Neural crest cell (in vitro differentiated cells): ENCODE results near the gene TPI1. TPM values are rescaled to one million over a fixed set of nuclear protein-coding genes. Genes with fewer than 3 reads are reported as not detected.
"Not testable (repeated sequence)": the region's sequence is repeated elsewhere in the genome, so short reads cannot be mapped to it uniquely, and the experiment has no call there.

Experiments used
- DNase-seq: peaks from one replicate; pipeline ENCODE4 v3.0.0; 2021; ENCODE audit warnings: low read depth, mixed read lengths, low spot score
- H3K27ac Mint-ChIP-seq: one replicate; pipeline ENCODE4 v1.8.0; 2021; ENCODE audit warnings: mild to moderate bottlenecking, mixed read lengths; ENCODE audit not compliant: unreplicated experiment
- H3K27me3 Mint-ChIP-seq: 2 replicates; pipeline ENCODE4 v1.8.0; 2021; ENCODE audit warnings: low read depth, mild to moderate bottlenecking, mixed read lengths
- H3K36me3 Mint-ChIP-seq: 2 replicates; pipeline ENCODE4 v1.8.0; 2021; ENCODE audit warnings: low read depth, mild to moderate bottlenecking, mixed read lengths
- H3K4me1 Mint-ChIP-seq: 2 replicates; pipeline ENCODE4 v1.8.0; 2021; ENCODE audit warnings: mixed read lengths
- H3K4me3 Mint-ChIP-seq: one replicate; pipeline ENCODE4 v1.8.0; 2021; ENCODE audit warnings: mild to moderate bottlenecking, mixed read lengths
- H3K9me3 Mint-ChIP-seq: 2 replicates; pipeline ENCODE4 v1.8.0; 2021; ENCODE audit warnings: mixed read lengths
- total RNA-seq: library from RNA; stranded (reverse); gene quantifications from 2 replicates; pipeline ENCODE4 v1.2.1, GENCODE V29; 2021
- TF ChIP-seq, protein P1 (sequence below): fragments of 200-600 bp; sonication (generic); conservative IDR thresholded peaks from 2 replicates; pipeline ENCODE4 v1.5.0; 2021; ENCODE audit warnings: antibody characterized with exemption, mild to moderate bottlenecking

Gene TPI1
- total RNA-seq, 1 donor from 2014 or later, result 685 TPM

DNA sequence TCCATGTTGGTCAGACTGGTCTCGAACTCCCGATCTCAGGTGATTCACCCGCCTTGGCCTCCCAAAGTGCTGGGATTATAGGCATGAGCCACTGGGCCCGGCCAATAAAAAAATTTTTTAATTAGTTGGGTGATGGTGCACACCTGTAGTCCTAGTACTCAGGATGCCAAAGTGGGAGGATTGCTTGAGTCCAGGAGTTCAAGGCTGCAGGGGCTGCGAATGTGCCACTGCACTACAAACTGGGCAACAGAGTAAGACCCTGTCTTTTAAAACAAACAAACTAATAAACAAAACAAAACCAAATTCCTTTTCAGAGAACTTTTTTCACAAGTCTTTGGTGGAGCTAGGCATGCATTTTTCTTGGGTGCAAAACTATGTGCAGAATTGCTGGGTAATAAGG, 15.9 kb downstream of the TPI1 start:
- TF ChIP-seq, protein P1, sequence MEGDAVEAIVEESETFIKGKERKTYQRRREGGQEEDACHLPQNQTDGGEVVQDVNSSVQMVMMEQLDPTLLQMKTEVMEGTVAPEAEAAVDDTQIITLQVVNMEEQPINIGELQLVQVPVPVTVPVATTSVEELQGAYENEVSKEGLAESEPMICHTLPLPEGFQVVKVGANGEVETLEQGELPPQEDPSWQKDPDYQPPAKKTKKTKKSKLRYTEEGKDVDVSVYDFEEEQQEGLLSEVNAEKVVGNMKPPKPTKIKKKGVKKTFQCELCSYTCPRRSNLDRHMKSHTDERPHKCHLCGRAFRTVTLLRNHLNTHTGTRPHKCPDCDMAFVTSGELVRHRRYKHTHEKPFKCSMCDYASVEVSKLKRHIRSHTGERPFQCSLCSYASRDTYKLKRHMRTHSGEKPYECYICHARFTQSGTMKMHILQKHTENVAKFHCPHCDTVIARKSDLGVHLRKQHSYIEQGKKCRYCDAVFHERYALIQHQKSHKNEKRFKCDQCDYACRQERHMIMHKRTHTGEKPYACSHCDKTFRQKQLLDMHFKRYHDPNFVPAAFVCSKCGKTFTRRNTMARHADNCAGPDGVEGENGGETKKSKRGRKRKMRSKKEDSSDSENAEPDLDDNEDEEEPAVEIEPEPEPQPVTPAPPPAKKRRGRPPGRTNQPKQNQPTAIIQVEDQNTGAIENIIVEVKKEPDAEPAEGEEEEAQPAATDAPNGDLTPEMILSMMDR, result no peak
- no peaks in the 10 kb centered on the region for H3K27me3 Mint-ChIP-seq
- H3K36me3 Mint-ChIP-seq, result peaks cover under 1% of the 10 kb centered on the region
- no peaks in the 10 kb centered on the region for H3K9me3 Mint-ChIP-seq
- H3K4me3 Mint-ChIP-seq, result no peak overlapping the region
- peaks cover 9% of the 10 kb centered on the region for H3K4me1 Mint-ChIP-seq
- no peak overlapping the region for H3K27ac Mint-ChIP-seq
- no peak for DNase-seq

DNA sequence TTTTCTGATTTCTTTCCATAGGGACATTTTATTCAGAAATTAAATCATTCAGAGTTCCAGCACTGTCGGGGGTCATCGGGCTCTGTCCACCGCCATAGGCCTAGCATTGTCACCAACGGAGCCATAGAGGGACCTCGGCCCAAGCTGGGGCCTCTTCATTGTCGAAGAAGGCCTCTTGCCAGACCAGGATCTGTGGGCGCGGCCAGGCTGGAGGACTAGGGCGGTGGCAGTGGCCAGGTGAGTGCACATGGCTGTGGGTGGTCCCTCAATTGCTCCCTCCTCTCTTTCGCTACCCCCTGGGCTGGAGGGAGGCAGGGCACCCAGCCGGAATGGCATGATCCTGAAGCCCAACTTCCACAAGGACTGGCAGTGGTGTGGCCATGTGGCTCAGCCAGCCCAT, 16.4 kb downstream of the TPI1 start:
- H3K4me3 Mint-ChIP-seq, result no peak overlapping the region
- H3K27ac Mint-ChIP-seq, result no peak overlapping the region
- TF ChIP-seq, protein P1, result no peak
- H3K27me3 Mint-ChIP-seq, result no peaks in the 10 kb centered on the region
- no peaks in the 10 kb centered on the region for H3K9me3 Mint-ChIP-seq
- H3K36me3 Mint-ChIP-seq, result peaks cover 3% of the 10 kb centered on the region
- peaks cover 12% of the 10 kb centered on the region for H3K4me1 Mint-ChIP-seq
- no peak for DNase-seq

- Mint-ChIP-seq H3K9me3 (no peaks in the 10 kb centered on the region), H3K36me3 (peaks cover 3% of the 10 kb centered on the region), H3K4me1 (peaks cover 12% of the 10 kb centered on the region), H3K27me3 (no peaks in the 10 kb centered on the region), H3K4me3 (no peak overlapping the region), H3K27ac (no peak overlapping the region)
- no peak for DNase-seq
- TF ChIP-seq, protein P1, result no peak
Measured at GRCh38 chr12:6884539-6884938, 17.2 kb downstream of the TPI1 start.

GRCh38 chr12:6886206-6886999, 19.1 kb downstream of the TPI1 start:
- H3K27me3 Mint-ChIP-seq, H3K4me3 Mint-ChIP-seq, H3K36me3 Mint-ChIP-seq: not testable (repeated sequence)

GRCh38 chr12:6887460-6887859, 20.1 kb downstream of the TPI1 start:
- no peak overlapping the region for H3K27ac Mint-ChIP-seq
- TF ChIP-seq, protein P1, result no peak
- no peak for DNase-seq
- H3K27me3 Mint-ChIP-seq, result no peaks in the 10 kb centered on the region
- H3K4me1 Mint-ChIP-seq, result peaks cover 29% of the 10 kb centered on the region
- no peak overlapping the region for H3K4me3 Mint-ChIP-seq
- no peaks in the 10 kb centered on the region for H3K9me3 Mint-ChIP-seq
- H3K36me3 Mint-ChIP-seq, result peaks cover 5% of the 10 kb centered on the region

More at GRCh38 chr12:6886206-6886999, 19.1 kb downstream of the TPI1 start:
- H3K27ac Mint-ChIP-seq, H3K9me3 Mint-ChIP-seq, DNase-seq: not testable (repeated sequence)
- peaks cover 23% of the 10 kb centered on the region for H3K4me1 Mint-ChIP-seq

DNA sequence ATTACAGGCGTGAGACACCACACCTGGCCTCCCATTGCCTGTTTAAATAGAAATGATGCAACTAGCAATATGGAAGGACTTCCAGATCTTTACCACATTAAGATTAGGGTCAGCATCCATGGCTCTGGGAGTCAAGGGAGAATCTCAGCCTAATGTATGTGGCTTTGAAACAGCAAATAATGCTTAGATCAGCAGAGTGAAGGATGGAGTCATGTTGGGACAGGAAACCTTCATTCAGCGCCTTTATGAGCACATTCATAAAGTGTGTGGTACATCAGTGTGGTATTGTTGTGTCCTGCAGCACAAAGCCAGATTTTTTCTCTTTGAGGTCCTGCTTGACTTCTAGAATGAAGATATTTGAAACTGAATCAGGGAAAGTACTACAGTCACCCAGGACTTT, 21.0 kb downstream of the TPI1 start:
- H3K4me3 Mint-ChIP-seq, result peak overlapping the region; percentile 16
- no peak overlapping the region for H3K27ac Mint-ChIP-seq
- no peaks in the 10 kb centered on the region for H3K9me3 Mint-ChIP-seq
- TF ChIP-seq, protein P1, result no peak
- no peak for DNase-seq
- H3K4me1 Mint-ChIP-seq, result peaks cover 32% of the 10 kb centered on the region
- H3K27me3 Mint-ChIP-seq, result no peaks in the 10 kb centered on the region
- H3K36me3 Mint-ChIP-seq, result peaks cover 5% of the 10 kb centered on the region

DNA sequence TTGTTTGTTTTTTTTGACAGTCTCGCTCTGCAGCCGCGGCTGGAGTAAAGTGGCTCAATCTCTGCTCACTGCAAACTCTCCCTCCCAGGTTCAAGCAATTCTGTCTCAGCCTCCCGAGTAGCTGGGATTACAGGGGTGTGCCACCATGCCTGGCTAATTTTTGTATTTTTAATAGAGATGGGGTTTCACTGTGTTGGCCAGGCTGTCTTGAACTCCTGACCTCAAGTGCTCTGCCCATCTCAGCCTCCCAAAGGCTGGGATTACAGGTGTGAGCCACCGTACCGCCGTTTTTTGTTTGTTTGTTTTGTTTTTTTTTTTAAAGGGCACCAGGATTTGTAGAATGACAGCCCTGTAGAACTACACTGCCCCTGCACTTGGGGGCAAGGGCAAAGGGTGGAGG, 21.5 kb downstream of the TPI1 start:
- not testable (repeated sequence) for H3K27me3 Mint-ChIP-seq, H3K36me3 Mint-ChIP-seq, DNase-seq, H3K9me3 Mint-ChIP-seq, H3K27ac Mint-ChIP-seq, H3K4me3 Mint-ChIP-seq
- peaks cover 32% of the 10 kb centered on the region for H3K4me1 Mint-ChIP-seq

GRCh38 chr12:6889775-6890573, 22.6 kb downstream of the TPI1 start:
- H3K9me3 Mint-ChIP-seq, H3K36me3 Mint-ChIP-seq, DNase-seq, H3K27me3 Mint-ChIP-seq: not testable (repeated sequence)
- peak overlapping the region; percentile 84 for H3K4me3 Mint-ChIP-seq
- peaks cover 32% of the 10 kb centered on the region for H3K4me1 Mint-ChIP-seq
- peak overlapping the region; percentile 99 for H3K27ac Mint-ChIP-seq
